ENCODE data around the gene PLA2G4A. TPM values are rescaled to one million over a fixed set of nuclear protein-coding genes. Genes with fewer than 3 reads are reported as not detected.

PLA2G4A gene
- 16.8 and 25.9 TPM in 2 replicates for total RNA-seq

GRCh38 chr1:186828611-186829454 is at the start of gene PLA2G4A:
Gene PLA2G4A (plus strand): TSS chr1:186828949. CDS start chr1:186854355, 25,406 bp downstream.
- peak; percentile 71 for DNase-seq

DNA sequence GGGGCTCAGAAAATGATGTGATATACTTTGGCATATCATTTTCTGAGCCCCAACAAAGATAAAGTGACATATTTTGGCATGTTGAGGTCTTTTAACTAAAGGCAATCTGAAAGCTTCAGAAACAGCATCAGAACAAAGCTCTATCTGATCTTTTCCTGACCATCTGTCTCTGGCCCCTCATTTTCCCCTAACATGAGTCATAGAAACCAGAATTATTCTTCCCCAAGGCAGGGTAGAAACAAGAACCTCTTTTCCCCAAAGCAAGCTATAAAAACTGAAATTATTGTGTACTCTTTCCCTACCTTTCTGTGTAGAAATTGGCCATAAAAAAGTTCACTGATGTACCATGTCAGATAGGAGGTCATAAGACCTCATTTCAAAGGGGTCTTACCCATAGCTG is 48.7 kb upstream of the PLA2G4A start:
- no peak for DNase-seq

DNA sequence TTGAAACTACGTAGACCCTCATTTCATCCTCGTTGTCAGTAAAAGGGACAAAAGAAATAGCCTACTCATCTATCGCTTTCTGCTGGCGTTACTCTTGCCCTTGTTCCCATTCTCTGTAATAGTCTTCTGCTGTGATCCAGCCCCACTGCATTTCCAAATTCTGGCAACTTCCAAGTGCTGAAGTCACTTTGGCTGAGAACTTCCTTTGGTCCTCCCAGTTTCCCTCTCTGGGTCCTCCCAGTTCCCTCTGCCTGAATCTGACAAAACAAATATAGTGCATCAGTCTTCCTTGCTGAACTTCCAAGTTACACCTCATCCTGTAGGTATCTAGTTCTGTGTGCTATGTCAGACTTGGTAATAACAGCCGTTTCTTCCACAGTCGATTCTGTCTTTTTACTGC is 47.0 kb upstream of the PLA2G4A start:
- no peak for DNase-seq

GRCh38 chr1:186782791-186783190 is 46.0 kb upstream of the PLA2G4A start:
- DNase-seq = no peak

- DNase-seq = no peak
These were observed 45.6 kb upstream of the PLA2G4A start for GRCh38 chr1:186783193-186783592.

GRCh38 chr1:186785503-186785902 is 43.2 kb upstream of the PLA2G4A start:
- DNase-seq = no peak

DNA sequence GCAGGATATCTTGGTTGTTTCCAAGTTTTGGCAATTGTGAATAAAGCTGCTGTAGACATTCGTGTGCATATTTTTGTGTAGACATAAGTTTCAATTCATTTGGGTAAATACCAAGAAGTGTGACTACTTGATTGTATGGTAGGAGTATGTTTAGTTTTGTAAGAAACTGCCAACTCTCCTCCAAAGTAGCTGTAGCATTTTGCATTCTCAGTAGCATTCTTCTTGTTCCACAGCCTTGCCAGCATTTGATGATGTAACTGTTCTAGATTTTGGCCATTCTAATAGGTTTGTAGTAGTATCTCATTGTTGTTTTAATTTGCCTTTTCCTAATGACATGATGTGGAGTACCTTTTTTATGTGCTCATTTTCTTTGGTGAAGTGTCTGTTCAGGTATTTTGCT is 38.6 kb upstream of the PLA2G4A start:
- DNase-seq = no peak

- DNase-seq = no peak
These were observed 35.7 kb upstream of the PLA2G4A start for GRCh38 chr1:186792870-186793581.

- DNase-seq = no peak
These were observed 35.2 kb upstream of the PLA2G4A start for GRCh38 chr1:186793582-186793927.

DNA sequence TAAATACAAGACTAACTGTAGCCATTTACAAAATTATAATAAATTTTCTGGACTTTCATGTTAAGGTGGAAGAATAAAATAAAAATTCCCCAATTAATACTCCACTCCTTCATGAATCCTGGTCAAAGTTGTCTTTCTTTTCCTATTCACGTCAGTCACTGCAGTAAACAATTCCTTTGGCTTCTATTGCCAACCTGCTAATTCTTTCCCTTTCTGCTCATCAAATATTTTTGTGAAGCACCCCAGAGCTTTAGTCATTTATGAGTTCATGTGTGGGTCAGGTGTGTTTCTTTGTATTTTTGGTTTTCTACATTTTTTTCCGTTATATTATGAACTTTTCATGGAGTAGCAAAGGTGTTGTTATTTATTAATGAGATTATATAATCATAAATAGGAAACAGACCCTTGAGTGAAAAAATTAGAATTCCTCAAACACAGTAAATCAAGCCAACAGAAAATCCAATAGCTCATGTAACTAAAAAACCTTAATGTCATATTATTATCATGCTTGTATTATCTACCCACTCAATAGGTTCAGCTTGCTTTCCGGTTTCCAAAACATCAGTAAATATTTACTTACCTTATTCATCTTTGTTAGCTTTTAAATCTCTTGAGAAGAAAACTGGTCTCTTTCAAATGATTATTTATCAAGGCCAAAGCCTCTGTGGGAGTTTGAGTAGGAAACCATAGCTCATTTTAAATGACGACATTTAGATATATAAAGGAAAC is 29.6 kb upstream of the PLA2G4A start:
- DNase-seq = no peak

GRCh38 chr1:186799689-186800054 is 29.1 kb upstream of the PLA2G4A start:
- DNase-seq = no peak

DNA sequence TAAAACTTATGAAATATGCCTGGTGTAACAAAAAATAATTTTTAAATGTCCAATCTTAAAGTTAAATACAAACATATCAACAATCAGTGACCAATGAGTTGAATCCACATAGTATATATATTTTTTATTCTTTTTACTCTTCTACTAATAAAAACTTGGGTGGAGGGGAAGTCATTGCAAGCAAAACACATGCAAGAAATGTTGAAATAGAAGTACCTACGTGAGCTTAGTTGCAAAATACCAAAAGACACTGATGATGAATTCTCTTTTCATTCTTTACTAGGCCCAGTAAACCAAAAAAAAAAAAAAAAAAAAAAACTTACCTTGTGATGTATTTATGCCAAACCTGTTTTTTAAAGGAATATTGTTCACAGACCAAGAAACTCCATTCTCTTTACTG is 26.4 kb upstream of the PLA2G4A start:
- no peak for DNase-seq

- DNase-seq = no peak
These were observed 24.1 kb upstream of the PLA2G4A start for GRCh38 chr1:186804679-186805078.

GRCh38 chr1:186806477-186806876 is 22.3 kb upstream of the PLA2G4A start:
- DNase-seq = peak; percentile 42

DNA sequence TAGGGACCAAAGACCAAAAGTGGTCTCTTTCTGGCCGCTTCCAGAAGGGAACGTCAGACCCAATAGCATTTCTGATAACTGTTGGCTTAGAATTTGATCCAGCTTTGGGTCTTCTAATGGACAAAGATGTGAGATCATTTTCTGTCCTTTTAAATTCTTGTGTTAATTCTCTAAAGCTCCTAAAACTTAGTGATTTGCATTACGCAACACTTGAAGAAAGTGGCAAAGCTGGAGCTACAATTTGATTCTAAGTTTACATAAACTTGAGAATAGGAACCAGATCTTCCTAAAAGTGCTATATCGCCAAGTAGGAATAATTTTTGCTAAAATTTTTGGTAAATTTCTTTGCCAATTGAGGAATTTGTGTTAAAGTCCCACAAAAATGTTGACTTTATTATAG is 21.6 kb upstream of the PLA2G4A start:
- no peak for DNase-seq

DNA sequence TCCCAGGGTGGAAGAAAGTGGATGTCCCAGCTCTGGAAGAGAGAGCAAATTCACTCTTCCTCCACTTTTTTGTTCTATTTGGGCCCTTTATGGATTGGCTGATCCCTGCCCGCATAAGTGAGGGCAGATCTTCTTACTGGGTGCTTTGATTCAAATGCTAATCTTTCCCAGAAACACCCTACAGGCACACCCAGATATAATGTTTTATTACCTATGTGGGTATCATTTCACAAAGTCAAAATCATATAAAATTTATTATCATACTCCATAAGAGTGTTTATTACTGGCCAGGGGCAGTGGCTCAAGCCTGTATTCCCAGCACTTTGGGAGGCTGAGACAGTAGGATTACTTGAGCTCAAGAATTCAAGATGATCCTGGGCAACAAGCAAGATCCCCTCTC is 16.9 kb upstream of the PLA2G4A start:
- DNase-seq = no peak

GRCh38 chr1:186812570-186812969 is 16.2 kb upstream of the PLA2G4A start:
- no peak for DNase-seq

- DNase-seq = peak; percentile 55
These were observed 15.3 kb upstream of the PLA2G4A start for GRCh38 chr1:186813420-186813819.

- no peak for DNase-seq
These were observed 9.6 kb upstream of the PLA2G4A start for GRCh38 chr1:186819126-186819525.

DNA sequence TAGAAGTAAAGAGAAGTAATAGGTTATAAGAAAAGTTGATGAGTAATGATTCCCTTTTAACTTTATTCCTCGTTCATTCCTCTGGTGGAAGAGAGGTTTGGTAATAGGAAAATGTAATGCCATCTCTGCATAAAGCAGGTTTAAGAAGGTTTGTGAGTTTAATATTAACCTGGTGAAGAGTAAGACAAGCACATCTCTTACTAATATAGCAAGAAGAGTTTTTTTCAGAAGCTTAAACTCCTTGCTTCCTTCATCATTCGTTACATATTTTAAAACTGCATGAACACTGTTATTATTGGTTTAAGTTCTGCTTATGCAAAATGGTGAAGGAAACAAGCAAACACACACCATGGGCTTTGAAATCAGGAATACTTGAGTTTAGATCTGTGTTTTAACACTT is 9.2 kb upstream of the PLA2G4A start:
- no peak for DNase-seq

DNA sequence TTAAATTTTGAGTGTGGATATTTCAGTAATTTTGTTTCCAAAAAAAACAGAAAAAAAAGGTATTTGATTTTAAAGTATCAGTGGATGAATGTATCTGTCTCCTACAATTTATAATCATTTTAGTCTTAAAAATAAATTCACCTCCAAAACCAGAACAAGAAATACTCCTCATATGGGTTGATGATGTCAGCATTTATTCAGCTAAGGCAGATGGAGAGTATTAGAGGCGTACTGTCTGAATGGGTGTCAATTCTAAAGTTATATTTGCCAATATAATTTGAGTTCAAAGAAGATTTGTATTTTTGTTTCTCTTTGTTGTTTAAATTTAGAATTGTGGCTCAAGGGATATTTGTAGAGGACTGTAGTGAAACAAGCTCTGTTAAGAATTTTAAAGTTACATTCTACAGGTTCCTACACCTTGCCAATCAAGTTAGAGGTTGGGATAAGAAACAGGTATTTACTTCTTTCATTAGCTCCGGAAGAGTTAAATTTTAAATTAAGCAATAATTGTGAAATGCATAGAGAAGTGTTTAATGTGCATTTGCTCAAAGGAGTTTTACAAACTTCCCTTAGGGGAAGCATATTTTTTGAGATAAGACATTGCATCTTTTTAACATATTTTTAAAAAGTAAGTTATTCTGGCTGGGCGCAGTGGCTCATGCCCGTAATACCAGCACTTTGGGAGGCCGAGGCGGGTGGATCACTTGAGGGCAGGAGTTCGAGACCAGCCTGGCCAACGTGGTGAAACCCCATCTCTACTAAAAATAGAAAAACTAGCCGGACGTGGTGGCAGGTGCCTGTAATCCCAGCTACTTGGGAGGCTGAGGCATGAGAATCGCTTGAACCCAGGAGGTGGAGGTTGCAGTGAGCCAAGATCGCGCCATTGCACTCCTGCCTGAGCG is 1.2 kb downstream of the PLA2G4A start:
- no peak for DNase-seq

DNA sequence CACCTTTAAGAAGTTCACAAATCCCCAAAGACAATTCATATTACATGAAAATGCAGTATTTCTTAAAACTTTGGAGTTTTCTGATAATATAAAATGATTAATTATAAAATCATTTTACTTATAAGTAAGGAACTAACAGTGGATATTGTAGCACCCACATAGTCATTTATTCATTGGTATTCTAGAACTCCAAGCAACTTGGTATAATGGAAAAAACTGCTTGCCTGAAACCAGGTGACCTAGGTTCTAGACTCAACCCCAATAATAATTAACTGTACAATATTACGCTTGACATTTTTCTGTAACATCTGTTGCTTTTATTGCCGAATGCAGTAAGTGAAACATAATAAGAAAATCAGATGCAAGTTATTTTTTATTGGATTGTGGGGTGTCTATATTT is 2.4 kb downstream of the PLA2G4A start:
- DNase-seq = no peak
